ENCODE measurements around the gene CERK.

DNA sequence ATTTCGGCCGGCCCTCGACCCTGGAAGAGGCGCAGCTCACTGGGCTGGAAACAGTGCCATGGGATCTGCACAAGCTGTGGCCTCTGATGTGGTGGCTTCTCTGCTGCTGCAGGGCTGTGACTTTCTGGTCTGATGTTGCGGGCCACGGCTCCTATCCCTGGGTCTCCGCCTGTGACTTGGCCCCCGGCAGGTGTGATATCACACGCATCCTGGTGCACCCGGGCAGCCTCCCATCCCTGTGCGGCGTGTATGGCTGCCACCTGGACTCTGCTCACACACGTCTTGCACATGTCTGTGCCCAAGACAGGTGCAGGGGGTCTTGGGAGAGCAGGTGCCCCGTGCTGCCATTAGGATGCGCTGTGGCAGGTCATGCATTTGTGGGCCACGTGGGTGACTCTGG is 86.7 kb downstream of the CERK start:
- TF ChIP-seq EZH2 (optimal IDR thresholded peaks at IDR 0.05; ENCODE audit: low read depth, low read length) = no peak
- TF ChIP-seq, protein P1, sequence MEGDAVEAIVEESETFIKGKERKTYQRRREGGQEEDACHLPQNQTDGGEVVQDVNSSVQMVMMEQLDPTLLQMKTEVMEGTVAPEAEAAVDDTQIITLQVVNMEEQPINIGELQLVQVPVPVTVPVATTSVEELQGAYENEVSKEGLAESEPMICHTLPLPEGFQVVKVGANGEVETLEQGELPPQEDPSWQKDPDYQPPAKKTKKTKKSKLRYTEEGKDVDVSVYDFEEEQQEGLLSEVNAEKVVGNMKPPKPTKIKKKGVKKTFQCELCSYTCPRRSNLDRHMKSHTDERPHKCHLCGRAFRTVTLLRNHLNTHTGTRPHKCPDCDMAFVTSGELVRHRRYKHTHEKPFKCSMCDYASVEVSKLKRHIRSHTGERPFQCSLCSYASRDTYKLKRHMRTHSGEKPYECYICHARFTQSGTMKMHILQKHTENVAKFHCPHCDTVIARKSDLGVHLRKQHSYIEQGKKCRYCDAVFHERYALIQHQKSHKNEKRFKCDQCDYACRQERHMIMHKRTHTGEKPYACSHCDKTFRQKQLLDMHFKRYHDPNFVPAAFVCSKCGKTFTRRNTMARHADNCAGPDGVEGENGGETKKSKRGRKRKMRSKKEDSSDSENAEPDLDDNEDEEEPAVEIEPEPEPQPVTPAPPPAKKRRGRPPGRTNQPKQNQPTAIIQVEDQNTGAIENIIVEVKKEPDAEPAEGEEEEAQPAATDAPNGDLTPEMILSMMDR (IDR thresholded peaks at IDR 0.05; ENCODE audit: low read length) = no peak
